Measurements from ENCODE around the gene SARDH.

- TF ChIP-seq TAF1 (IDR thresholded peaks at IDR 0.05; ENCODE audit: borderline replicate concordance, low read depth, low read length) (no peak), POLR2AphosphoS5 (IDR thresholded peaks at IDR 0.05; ENCODE audit: low read depth, low read length) (no peak), POLR2A (IDR thresholded peaks at IDR 0.05; ENCODE audit: low read depth, low read length) (no peak)
Measured at GRCh38 chr9:133768859-133769510, 30.8 kb upstream of the SARDH start.
